Measurements from ENCODE around the gene SLC2A4.
"Not testable (repeated sequence)": the region's sequence is repeated elsewhere in the genome, so short reads cannot be mapped to it uniquely, and the experiment has no call there.

Gene SLC2A4

GRCh38 chr17:7281074-7281952, at the start of gene SLC2A4:
SLC2A4 (plus strand) TSS chr17:7281718; CDS start chr17:7281935, 217 bp downstream.
- DNase-seq (ENCODE audit: low spot score): peak; percentile 92

GRCh38 chr17:7232114-7232513, 49.4 kb upstream of the SLC2A4 start:
- DNase-seq (ENCODE audit: low spot score): no peak

GRCh38 chr17:7233701-7234082, 47.8 kb upstream of the SLC2A4 start:
- no peak for DNase-seq (ENCODE audit: low spot score)

GRCh38 chr17:7234083-7234951, 47.2 kb upstream of the SLC2A4 start, which contains the start of gene DVL2:
DVL2 (minus strand) TSS chr17:7234517; CDS start chr17:7234262, 255 bp downstream.
- DNase-seq (ENCODE audit: low spot score): peak; percentile 93

GRCh38 chr17:7235693-7236665, 45.5 kb upstream of the SLC2A4 start:
- DNase-seq (ENCODE audit: low spot score): peak; percentile 51

GRCh38 chr17:7236808-7237207, 44.7 kb upstream of the SLC2A4 start:
- no peak for DNase-seq (ENCODE audit: low spot score)

GRCh38 chr17:7237266-7237760, 44.2 kb upstream of the SLC2A4 start:
- no peak for DNase-seq (ENCODE audit: low spot score)

GRCh38 chr17:7237761-7238419, 43.6 kb upstream of the SLC2A4 start:
- peak; percentile 68 for DNase-seq (ENCODE audit: low spot score)

GRCh38 chr17:7238420-7239090, 43.0 kb upstream of the SLC2A4 start:
- DNase-seq (ENCODE audit: low spot score): peak; percentile 37

GRCh38 chr17:7239091-7240027, 42.2 kb upstream of the SLC2A4 start, which contains the start of gene PHF23:
PHF23 (minus strand) TSS chr17:7239457; CDS start chr17:7239279, 178 bp downstream.
- peak; percentile 100 for DNase-seq (ENCODE audit: low spot score)

- no peak for DNase-seq (ENCODE audit: low spot score)
Measured at GRCh38 chr17:7240375-7240774, 41.1 kb upstream of the SLC2A4 start.

GRCh38 chr17:7241090-7241733, 40.3 kb upstream of the SLC2A4 start:
- no peak for DNase-seq (ENCODE audit: low spot score)

- DNase-seq (ENCODE audit: low spot score): peak; percentile 87
Measured at GRCh38 chr17:7241783-7242716, 39.5 kb upstream of the SLC2A4 start, which contains the start of gene GABARAP. GABARAP (minus strand) TSS chr17:7242449; CDS start chr17:7242330, 119 bp downstream.

GRCh38 chr17:7242717-7243452, 38.6 kb upstream of the SLC2A4 start:
- peak; percentile 96 for DNase-seq (ENCODE audit: low spot score)

- no peak for DNase-seq (ENCODE audit: low spot score)
Measured at GRCh38 chr17:7243453-7243729, 38.1 kb upstream of the SLC2A4 start.

GRCh38 chr17:7243838-7244237, 37.7 kb upstream of the SLC2A4 start:
- not testable (repeated sequence) for DNase-seq (ENCODE audit: low spot score)

- DNase-seq (ENCODE audit: low spot score): no peak
Measured at GRCh38 chr17:7246779-7247178, 34.7 kb upstream of the SLC2A4 start.
